Measurements from ENCODE around the gene FPR3. TPM values are rescaled to one million over a fixed set of nuclear protein-coding genes. Genes with fewer than 3 reads are reported as not detected.
"Not testable (repeated sequence)": the region's sequence is repeated elsewhere in the genome, so short reads cannot be mapped to it uniquely, and the experiment has no call there.

Gene FPR3, protein sequence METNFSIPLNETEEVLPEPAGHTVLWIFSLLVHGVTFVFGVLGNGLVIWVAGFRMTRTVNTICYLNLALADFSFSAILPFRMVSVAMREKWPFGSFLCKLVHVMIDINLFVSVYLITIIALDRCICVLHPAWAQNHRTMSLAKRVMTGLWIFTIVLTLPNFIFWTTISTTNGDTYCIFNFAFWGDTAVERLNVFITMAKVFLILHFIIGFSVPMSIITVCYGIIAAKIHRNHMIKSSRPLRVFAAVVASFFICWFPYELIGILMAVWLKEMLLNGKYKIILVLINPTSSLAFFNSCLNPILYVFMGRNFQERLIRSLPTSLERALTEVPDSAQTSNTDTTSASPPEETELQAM
- 5.0 TPM for total RNA-seq
- long read RNA-seq, result 0 reads

GRCh38 chr19:51794885-51795490 lies at the start of gene FPR3:
Gene FPR3, plus strand, starts transcription at chr19:51795157. Its CDS starts 28,592 bp downstream, at chr19:51823749.
- ATAC-seq, result no peak
- intact Hi-C loops (cut with micrococcal nuclease), result no loop called here

DNA sequence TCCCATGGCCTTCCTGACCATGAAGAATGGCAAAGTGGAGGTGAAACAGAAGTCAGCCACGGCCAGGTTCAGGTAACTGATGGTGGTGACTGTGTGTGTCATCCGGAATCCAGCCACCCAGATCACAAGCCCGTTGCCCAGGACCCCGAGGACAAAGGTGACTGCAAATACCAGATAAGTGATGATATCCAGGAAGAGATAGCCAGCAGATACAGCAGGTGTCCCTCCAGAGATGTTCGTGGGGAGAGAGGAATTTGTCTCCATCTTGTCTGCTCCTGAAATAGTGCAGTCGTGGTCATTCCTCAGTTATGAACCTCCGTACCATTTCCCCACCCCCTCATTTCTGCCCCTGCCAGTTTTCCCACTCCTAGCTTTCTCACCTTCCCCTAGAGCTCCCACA lies 48.2 kb upstream of the FPR3 start:
- intact Hi-C loops (cut with micrococcal nuclease), result no loop called here
- no peak for ATAC-seq
- no peak for DNase-seq

More at GRCh38 chr19:51794885-51795490, at the start of gene FPR3:
- DNase-seq, result no peak

DNA sequence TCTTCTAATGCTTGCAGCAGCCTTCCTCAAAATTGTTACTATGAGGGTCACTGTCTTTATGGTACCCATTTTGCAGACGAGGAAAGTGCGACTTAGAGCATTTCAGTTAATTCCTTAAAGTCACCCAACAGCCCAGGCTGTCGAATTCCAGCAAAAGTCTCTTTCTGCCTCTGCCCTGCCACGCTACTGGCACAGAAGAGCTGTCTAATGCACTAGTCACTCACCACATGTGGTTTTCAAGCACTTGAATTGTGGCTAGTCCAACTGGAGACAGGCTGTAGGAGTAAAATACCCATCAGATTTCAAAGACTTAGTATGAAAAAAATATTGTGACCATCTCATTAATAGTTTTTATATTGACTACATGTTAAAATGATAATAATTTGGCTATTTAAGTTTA lies 45.0 kb upstream of the FPR3 start:
- DNase-seq (no peak), ATAC-seq (no peak)
- intact Hi-C loops (cut with micrococcal nuclease), result no loop called here

GRCh38 chr19:51750400-51751094 lies 44.4 kb upstream of the FPR3 start:
- intact Hi-C loops (cut with micrococcal nuclease), result no loop called here
- ATAC-seq (no peak), DNase-seq (no peak)

DNA sequence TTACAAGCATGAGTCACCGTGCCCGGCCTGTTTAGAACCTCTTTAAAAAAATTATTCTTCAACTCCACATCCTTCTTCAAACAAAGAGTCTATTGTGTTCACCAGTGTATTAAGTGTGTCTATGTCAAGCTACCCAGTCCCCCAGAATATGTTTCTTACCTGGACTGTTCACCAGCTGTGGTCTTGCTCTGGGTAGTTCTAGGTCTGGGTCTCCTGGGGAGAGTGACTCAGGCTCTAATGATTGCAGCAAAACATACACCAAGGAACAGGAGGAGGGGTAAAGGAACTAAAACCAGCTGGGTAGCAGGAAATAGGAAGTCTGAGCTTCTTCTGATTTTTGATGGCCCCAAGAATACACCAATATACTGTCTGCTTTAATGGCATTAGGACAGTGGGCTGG lies 43.3 kb upstream of the FPR3 start, which contains the start of gene FPR1:
Gene FPR1, minus strand, starts transcription at position 224 of the 400 bp plus-strand sequence. CDS start 4,884 bp downstream, outside the sequence.
- intact Hi-C loops (cut with micrococcal nuclease), result no loop called here
- no peak for DNase-seq
- ATAC-seq, result peak; percentile 79

- intact Hi-C loops (cut with micrococcal nuclease), result no loop called here
- ATAC-seq (peak; percentile 47), DNase-seq (no peak)
Measured at GRCh38 chr19:51754109-51754508, 40.8 kb upstream of the FPR3 start.

GRCh38 chr19:51754770-51755169 lies 40.2 kb upstream of the FPR3 start:
- intact Hi-C loops (cut with micrococcal nuclease), result no loop called here
- ATAC-seq, result no peak
- DNase-seq, result no peak

GRCh38 chr19:51755571-51755970 lies 39.4 kb upstream of the FPR3 start:
- no peak for ATAC-seq
- no peak for DNase-seq
- intact Hi-C loops (cut with micrococcal nuclease), result no loop called here

DNA sequence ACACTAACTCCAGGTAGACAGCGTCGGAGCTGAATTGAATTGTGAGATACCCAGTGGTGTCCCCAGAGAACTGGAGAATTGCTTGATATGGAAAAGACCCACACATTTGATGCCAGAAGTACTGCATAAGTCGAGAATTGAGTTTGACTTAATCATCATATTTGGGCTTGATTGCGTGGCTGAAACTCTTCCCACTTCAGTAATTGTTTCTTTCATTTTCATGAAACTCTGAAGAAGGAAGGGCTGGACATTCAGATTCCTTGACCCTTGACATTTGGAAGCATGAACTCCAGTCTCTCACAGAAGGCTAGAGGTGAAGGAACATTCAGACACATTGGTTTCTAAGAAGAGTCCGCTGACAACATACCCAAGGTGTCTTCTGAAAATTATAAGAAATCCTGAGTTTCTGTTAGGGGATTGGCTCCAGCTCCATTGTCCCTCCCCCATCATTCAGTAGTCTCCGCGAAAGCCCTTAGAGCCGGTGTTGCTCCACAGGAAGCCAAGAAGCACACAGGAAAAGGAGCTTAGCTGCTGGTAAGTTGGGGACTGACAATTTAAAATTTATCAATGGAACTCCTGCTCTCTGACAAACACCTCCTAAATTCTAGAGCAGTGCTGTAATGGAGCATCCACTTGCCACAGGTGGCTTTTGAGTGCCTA lies 34.1 kb upstream of the FPR3 start, which contains the start of gene FPR2:
Gene FPR2, plus strand, starts transcription at position 484 of the 660 bp plus-strand sequence. CDS start 7,479 bp downstream, outside the sequence.
- DNase-seq, result no peak
- intact Hi-C loops (cut with micrococcal nuclease), result no loop called here
- ATAC-seq, result no peak

DNA sequence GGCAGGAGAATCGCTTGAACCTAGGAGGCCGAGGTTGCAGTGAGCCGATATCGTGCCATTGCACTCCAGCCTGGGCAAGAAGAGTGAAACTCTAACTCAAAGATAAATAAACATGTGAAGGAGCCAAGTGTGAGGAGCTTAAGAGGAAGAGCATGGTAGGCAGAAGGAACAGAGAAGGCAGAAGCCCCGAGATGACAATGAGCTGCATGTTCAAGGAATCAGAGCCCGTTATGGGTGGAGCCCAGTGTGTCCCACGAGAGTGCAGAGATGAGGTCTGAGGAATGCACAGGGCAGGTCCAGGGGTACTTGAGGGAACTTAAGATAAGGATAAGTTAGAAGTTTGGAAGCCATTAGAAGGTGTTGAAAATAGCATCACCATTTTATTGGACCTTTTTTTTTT lies 33.3 kb upstream of the FPR3 start:
- intact Hi-C loops (cut with micrococcal nuclease), result no loop called here
- ATAC-seq (no peak), DNase-seq (no peak)

GRCh38 chr19:51765086-51765485 lies 29.9 kb upstream of the FPR3 start:
- no peak for ATAC-seq
- intact Hi-C loops (cut with micrococcal nuclease), result no loop called here
- no peak for DNase-seq

DNA sequence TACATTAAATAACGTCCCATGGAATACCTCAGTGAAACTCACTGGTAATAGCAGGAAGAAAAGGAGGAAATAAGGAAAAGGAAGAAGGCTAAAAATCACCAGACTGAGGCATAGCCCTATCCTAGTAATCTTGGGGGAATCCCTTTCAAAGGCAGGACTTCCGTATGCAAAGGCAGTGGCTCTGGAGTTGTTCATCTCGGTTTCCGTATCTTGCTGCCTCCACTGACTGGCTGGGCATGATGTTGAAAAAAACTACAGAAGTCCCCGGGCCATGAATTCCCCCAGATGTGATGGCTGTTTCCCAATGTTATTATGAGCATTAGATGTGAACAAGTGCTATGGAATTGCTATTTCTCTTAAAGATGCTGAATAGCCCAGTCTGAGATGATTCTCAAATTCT lies 28.5 kb upstream of the FPR3 start:
- no peak for DNase-seq
- intact Hi-C loops (cut with micrococcal nuclease), result no loop called here
- no peak for ATAC-seq

- intact Hi-C loops (cut with micrococcal nuclease), result no loop called here
- ATAC-seq (no peak), DNase-seq (no peak)
Measured at GRCh38 chr19:51771376-51772130, 23.4 kb upstream of the FPR3 start.

DNA sequence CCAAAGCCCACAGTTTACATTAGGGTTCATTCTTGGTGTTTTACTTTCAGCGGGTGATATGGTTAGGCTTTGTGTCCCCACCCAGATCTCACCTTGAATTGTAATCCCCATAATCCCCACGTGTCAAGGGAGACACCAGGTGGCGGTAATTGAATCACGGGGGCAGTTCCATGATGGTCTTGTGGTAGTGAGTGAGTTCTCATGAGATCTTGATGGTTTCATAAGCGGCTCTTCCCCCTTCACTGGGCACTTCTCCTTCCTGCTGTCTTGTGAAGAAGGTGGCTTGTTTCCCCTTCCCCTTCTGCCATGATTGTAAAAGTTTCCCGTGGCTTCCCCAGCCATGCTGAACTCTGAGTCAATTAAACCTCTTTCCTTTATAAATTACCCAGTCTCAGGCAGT lies 22.0 kb upstream of the FPR3 start:
- intact Hi-C loops (cut with micrococcal nuclease), result no loop called here
- no peak for ATAC-seq
- no peak for DNase-seq

DNA sequence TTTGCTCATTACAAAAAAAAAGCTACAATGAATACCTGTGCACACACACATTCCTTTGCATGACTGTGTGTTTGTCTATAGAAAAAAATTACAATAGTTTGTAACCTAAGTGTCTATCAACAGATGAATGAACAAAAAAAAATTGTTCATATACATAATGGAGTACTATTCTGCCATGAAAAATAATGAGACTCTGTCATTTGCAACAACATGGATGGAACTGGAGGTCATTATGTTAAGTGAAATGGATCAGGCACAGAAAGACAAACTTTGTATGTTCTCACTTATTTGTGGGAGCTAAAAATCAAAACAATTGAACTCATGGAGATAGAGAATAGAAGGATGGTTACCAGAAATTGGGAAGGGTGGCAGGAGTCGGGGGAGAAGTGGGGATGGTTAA lies 18.4 kb upstream of the FPR3 start:
- intact Hi-C loops (cut with micrococcal nuclease); DNase-seq; ATAC-seq: not testable (repeated sequence)

GRCh38 chr19:51777570-51778462 lies 17.1 kb upstream of the FPR3 start:
- peak; percentile 96 for ATAC-seq
- intact Hi-C loops (cut with micrococcal nuclease), result no loop called here
- DNase-seq, result peak; percentile 78

- DNase-seq (no peak), ATAC-seq (no peak)
- intact Hi-C loops (cut with micrococcal nuclease), result no loop called here
Measured at GRCh38 chr19:51779181-51779580, 15.8 kb upstream of the FPR3 start.

GRCh38 chr19:51779703-51780102 lies 15.3 kb upstream of the FPR3 start:
- no peak for ATAC-seq
- intact Hi-C loops (cut with micrococcal nuclease), result no loop called here

More at GRCh38 chr19:51779703-51780102, 15.3 kb upstream of the FPR3 start:
- no peak for DNase-seq

All from left ventricle myocardium superior (tissue), 1 donor.